GM18511 (cell line): ENCODE measurements around the gene KRT27.
"Not testable (repeated sequence)": the region's sequence is repeated elsewhere in the genome, so short reads cannot be mapped to it uniquely, and the experiment has no call there.

ENCODE experiments used
- ATAC-seq: cut with Tn5 transposase; IDR thresholded peaks from one replicate; pipeline ENCODE4 v1.9.1; 2021; ENCODE audit warnings: mild to moderate bottlenecking, moderate library complexity; ENCODE audit not compliant: unreplicated experiment

Gene KRT27

DNA sequence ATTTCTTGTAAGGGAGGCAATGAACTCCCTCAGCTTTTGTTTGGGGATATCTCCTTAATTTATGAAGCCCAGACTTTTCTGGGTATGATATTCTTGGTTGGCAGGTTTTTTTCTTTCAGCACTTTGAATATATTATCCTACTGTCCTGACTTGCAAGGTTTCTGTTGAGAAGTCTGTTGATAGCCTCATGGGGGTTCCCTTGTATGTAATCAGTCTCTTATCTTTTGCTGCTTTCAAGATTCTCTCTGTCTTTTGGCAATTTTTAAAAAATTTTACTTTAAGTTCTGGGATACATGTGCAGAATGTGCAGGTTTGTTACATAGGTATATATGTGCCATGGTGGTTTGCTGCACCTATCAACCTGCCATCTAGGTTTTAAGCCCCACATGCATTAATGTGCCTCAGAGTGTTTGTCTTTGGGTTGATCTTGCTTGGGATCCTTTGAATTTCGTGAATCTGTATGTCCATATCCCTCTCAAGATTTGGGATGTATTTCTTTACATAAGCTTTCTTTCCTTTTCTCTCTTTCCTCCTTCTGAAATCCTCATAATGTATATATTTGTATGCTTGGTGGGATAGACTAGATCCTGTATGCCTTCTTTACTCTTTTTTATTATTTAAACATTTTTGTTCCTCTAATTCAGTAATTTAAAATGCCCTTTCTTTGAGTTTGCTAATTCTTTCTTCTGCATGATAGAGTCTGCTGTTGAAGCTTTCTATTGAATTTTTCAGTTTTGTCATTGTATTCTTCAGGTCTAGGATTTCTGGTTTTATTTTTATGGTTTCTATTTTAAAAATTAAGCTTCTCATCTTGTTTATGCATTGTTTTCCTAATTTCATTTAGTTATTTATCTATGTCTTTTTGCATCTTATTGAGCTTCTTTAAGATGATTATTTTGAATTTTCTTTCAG, 22.0 kb downstream of the KRT27 start:
- no peak for ATAC-seq

DNA sequence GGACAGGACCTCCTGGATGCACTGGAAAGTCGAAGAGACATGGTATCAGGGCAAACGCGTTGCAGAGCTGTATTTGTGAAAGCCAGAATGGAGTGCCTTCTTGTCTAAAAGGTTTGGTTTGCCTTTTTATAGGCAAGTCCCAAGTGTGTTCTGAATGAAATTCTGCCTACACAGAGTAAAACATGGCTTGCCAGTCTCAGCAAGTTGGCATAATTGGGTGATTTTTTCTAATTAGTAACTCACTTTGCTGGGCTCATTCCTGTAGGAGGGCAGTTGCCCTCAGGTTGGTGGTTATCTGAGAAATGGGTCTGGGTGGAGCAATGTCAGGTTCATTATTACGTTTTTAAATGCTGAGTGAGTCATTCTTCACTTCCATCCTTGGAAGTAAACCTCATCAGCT, 27.1 kb downstream of the KRT27 start, which contains the start of gene KRT25:
TSS of gene KRT25 (minus strand) at position 101 of the 400 bp plus-strand sequence. CDS start at position 41, 60 bp downstream.
- no peak for ATAC-seq

DNA sequence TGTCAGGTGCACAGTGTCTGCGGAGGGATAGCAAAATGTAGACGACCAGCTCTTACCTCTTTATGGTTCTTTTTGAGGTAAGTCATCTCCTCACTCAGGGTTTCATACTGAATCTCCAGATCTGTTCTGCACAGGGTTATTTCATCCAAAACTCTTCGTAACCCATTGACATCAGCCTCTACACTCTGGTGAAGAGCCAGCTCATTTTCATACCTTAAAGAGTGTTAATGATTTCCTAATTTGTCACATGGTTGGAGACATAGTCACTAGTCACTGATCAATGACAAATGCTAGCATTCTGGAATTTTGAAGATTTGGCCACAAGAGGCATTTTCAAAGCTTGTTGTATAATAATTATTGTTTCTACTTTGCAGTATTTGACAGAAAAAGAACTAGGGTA, 28.5 kb downstream of the KRT27 start:
- ATAC-seq = no peak

DNA sequence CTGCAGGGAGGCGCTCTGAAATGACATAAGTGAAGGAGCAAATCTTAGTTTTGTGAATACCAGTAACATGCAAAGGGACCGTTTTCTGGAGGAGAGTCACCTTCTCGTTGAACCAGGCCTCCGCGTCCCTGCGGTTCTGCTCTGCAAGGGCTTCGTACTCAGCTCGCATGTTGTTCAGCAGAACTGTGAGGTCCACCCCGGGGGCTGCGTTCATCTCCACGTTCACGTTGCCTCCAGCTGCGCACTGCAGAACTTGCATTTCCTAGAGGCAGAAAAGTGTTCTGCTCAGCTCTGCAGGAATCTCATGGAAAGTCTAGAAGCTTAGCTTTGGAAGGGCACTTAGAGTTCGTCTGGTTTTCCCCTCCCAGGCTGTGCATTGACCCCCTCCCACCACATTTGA, 31.3 kb downstream of the KRT27 start:
- no peak for ATAC-seq

GRCh38 chr17:40750391-40750790, 32.0 kb downstream of the KRT27 start:
- ATAC-seq = no peak

DNA sequence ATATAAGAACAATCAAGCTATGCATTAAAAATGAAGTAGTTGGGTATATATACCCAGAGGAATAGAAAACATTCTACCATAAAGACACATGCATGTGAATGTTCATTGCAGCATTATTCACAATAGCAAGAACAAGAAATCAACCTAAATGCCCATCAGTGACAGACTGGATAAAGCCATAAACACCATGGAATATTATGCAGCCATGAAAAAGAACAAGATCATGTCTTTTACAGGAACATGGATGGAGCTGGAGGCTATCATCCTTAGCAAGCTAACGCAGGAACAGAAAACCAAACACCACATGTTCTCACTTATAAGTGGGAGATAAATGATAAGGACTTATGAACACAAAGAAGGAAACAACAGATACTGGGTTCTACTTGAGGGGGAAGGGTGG, 33.7 kb downstream of the KRT27 start:
- not testable (repeated sequence) for ATAC-seq

GRCh38 chr17:40738553-40738952, 43.8 kb downstream of the KRT27 start:
- no peak for ATAC-seq

DNA sequence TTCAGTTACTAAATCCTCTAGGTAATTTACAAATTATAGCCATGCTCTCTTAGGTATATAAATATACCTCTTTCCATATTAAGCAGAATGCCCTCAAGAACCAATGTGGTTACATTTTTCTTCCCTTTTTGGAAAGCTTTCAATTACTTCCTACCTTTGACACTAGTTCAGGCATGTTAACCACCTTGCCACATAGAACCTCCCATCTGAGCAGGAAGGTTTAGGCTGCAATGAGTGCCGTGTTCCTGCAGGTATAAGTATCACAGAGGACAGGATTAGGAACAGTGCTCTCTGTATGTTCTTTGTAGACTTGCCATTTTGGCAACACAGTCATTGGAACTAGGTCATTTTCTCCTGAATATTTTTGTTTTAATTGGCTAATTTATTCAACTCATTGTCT, 47.3 kb downstream of the KRT27 start:
- no peak for ATAC-seq

DNA sequence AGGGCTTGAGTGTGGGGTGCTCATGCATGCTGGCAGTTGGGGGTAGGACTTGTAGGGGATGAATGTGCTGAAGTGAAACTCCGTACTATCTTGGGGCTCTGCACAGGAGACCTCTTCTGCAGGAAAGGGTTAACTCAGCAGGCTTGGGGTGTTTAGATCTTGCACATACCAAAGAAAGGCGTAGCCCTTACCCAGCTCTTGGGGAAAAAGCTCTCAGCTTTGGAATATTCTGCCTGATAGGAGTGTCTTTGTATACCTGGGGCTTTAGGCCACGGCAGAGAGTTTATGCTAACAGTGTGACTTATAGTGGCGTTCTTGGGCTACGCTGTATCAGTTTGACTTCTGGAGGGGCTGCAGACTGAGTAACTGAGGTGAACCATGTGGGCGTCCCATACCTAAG, 48.3 kb downstream of the KRT27 start:
- no peak for ATAC-seq

GRCh38 chr17:40730970-40731369, 51.4 kb downstream of the KRT27 start:
- ATAC-seq = no peak

GRCh38 chr17:40727447-40728231, 54.7 kb downstream of the KRT27 start:
- no peak for ATAC-seq

DNA sequence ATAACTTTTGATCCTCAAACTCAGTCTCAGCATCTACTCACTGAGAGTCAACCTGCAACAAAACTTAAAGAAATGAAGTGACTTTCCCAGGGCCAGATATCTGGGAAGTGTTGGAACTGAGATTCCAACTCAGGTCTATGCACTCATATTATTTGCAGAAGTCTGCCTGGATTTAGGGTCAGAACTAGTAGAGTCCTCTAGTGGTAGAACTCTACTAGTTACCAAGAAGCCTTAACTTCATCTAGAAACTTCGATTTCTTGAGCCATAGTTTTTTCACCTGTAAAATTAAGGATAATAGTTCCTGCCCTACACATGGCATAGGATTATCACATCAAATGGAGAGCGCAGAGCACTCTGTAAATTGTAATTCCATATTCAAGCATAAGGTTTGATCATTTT, 55.4 kb downstream of the KRT27 start:
- ATAC-seq = no peak
